H1 (cell line): ENCODE data around the gene TNIK. TPM values are rescaled to one million over a fixed set of nuclear protein-coding genes. Genes with fewer than 3 reads are reported as not detected.

Experiments used
- CTCF ChIA-PET: fragments of 300-600 bp; sonication (Branson Sonifier 250); formaldehyde crosslinking; loops from one replicate; lab custom pipeline; 2021; ENCODE audit not compliant: partially characterized antibody; lab: Charles Lee
- POLR2A ChIA-PET: fragments of 300-600 bp; sonication (Branson Sonifier 250); formaldehyde crosslinking; loops from one replicate; lab custom pipeline; 2021; ENCODE audit warnings: inconsistent platforms; ENCODE audit not compliant: partially characterized antibody; lab: Charles Lee
- DNase-seq, 2 experiments: peaks; one replicate each; pipeline versions ENCODE4 v3.0.0 to v3.0.0-alpha.2; 2010 to 2022; ENCODE audit warnings: low spot score in 2 of 2, low read depth in 1 of 2, mixed read lengths in 1 of 2
- FAIRE-seq: peaks from 2 replicates; lab custom pipeline; 2011; peaks lifted over from hg19 to GRCh38; lab: Jason Lieb, UNC
- H2AFZ ChIP-seq: 2 replicates; pipeline ENCODE4 v1.8.1; 2012; ENCODE audit warnings: low read length, inconsistent platforms
- H2AK5ac ChIP-seq: 2 replicates; pipeline ENCODE4 v1.6.1; 2013; ENCODE audit warnings: low read depth, low read length
- H2BK120ac ChIP-seq: replicated peaks from 2 replicates; pipeline ENCODE3; 2013; ENCODE audit warnings: low read depth, low read length, inconsistent platforms
- H2BK12ac ChIP-seq: 2 replicates; pipeline ENCODE4 v1.6.1; 2013; ENCODE audit warnings: low read depth, low read length
- H2BK15ac ChIP-seq: 2 replicates; pipeline ENCODE4 v1.6.1; 2013; ENCODE audit warnings: low read length
- H2BK20ac ChIP-seq: 2 replicates; pipeline ENCODE4 v1.6.1; 2013; ENCODE audit warnings: low read length
- H2BK5ac ChIP-seq: 2 replicates; pipeline ENCODE4 v1.6.1; 2013; ENCODE audit warnings: low read depth, low read length
- H3K14ac ChIP-seq: 2 replicates; pipeline ENCODE4 v1.6.1; 2013; ENCODE audit warnings: inconsistent platforms; ENCODE audit not compliant: insufficient read length
- H3K18ac ChIP-seq: 2 replicates; pipeline ENCODE4 v1.6.1; 2013; ENCODE audit warnings: low read length; ENCODE audit errors: extremely low read depth
- H3K23ac ChIP-seq: 2 replicates; pipeline ENCODE4 v1.6.1; 2013; ENCODE audit warnings: inconsistent platforms; ENCODE audit not compliant: insufficient read length
- H3K23me2 ChIP-seq: 2 replicates; pipeline ENCODE4 v1.6.1; 2013; ENCODE audit warnings: low read depth, low read length
- H3K27ac ChIP-seq: 2 replicates; pipeline ENCODE4 v1.6.1; 2011; ENCODE audit warnings: low read depth, low read length, inconsistent platforms
- H3K27me3 ChIP-seq, 4 experiments: replicated peaks in 1 of 4; 1 replicate in 1 of 4; 2 replicates in 3 of 4; pipeline versions ENCODE4 v1.6.1 to v1.8.1; 2011 to 2013; ENCODE audit warnings: low read length in 3 of 4, mild to moderate bottlenecking in 3 of 4, inconsistent platforms in 2 of 4, mixed read lengths in 2 of 4, moderate library complexity in 1 of 4; ENCODE audit not compliant: control insufficient read depth in 3 of 4, insufficient read depth in 3 of 4; ENCODE audit errors: extremely low read depth in 1 of 4
- H3K36me3 ChIP-seq, 4 experiments: 2 replicates each; pipeline versions ENCODE4 v1.6.1 to v1.8.1; 2011 to 2013; ENCODE audit warnings: mild to moderate bottlenecking in 4 of 4, low read length in 3 of 4, moderate library complexity in 2 of 4, control low read depth in 1 of 4, inconsistent platforms in 1 of 4; ENCODE audit not compliant: insufficient read depth in 4 of 4, control insufficient read depth in 2 of 4
- H3K4ac ChIP-seq: replicated peaks from 2 replicates; pipeline ENCODE3; 2013; ENCODE audit warnings: low read length, low read depth, mixed read lengths, inconsistent platforms; ENCODE audit not compliant: insufficient read length
- H3K4me1 ChIP-seq, 4 experiments: replicated peaks in 1 of 4; 1 replicate in 1 of 4; 2 replicates in 3 of 4; pipeline versions ENCODE4 v1.6.1 to v1.8.1; 2011 to 2013; ENCODE audit warnings: low read length in 3 of 4, inconsistent platforms in 2 of 4, mixed read lengths in 1 of 4; ENCODE audit not compliant: insufficient read depth in 4 of 4, control insufficient read depth in 3 of 4
- H3K4me2 ChIP-seq, 2 experiments: 2 replicates each; pipeline versions ENCODE4 v1.6.1 to v1.8.1; 2011 to 2013; ENCODE audit warnings: low read depth in 2 of 2, low read length in 2 of 2, control low read depth in 1 of 2, inconsistent platforms in 1 of 2, mild to moderate bottlenecking in 1 of 2; ENCODE audit not compliant: insufficient read depth in 1 of 2
- H3K4me3 ChIP-seq, 4 experiments: fragments of 200-600, 300-600 bp in 1 of 4; sonication (generic), shearing (Covaris generic), sonication (Bioruptor Twin) in 1 of 4; 2 replicates each; pipeline versions ENCODE4 v1.5.1 to v1.8.1; 2011 to 2016; ENCODE audit warnings: low read length in 4 of 4, low read depth in 3 of 4, control low read depth in 2 of 4, inconsistent platforms in 2 of 4, mild to moderate bottlenecking in 2 of 4, mixed read lengths in 1 of 4, moderate library complexity in 1 of 4; ENCODE audit not compliant: insufficient read depth in 2 of 4; ENCODE audit errors: extremely low read depth in 1 of 4
- H3K56ac ChIP-seq: replicated peaks from 2 replicates; pipeline ENCODE3; 2013; ENCODE audit warnings: low read depth, mild to moderate bottlenecking, mixed read lengths, low read length, inconsistent platforms; ENCODE audit not compliant: insufficient read length
- H3K79me1 ChIP-seq: 2 replicates; pipeline ENCODE4 v1.6.1; 2013; ENCODE audit warnings: low read depth, low read length, control low read depth
- H3K79me2 ChIP-seq, 2 experiments: 2 replicates each; pipeline versions ENCODE4 v1.6.1 to v1.8.1; 2012 to 2013; ENCODE audit warnings: low read length in 2 of 2, mild to moderate bottlenecking in 2 of 2, inconsistent platforms in 1 of 2; ENCODE audit not compliant: insufficient read depth in 2 of 2, control insufficient read depth in 1 of 2
- H3K9ac ChIP-seq, 4 experiments: replicated peaks in 1 of 4; 1 replicate in 1 of 4; 2 replicates in 3 of 4; pipeline versions ENCODE4 v1.6.1 to v1.8.1; 2011 to 2013; ENCODE audit warnings: low read depth in 3 of 4, low read length in 3 of 4, control low read depth in 2 of 4, mild to moderate bottlenecking in 2 of 4, moderate library complexity in 2 of 4, inconsistent platforms in 1 of 4; ENCODE audit errors: extremely low read depth in 1 of 4
- H3K9me3 ChIP-seq, 2 experiments: 2 replicates each; pipeline versions ENCODE4 v1.6.1 to v1.8.1; 2012 to 2013; ENCODE audit warnings: mild to moderate bottlenecking in 2 of 2, moderate library complexity in 2 of 2, control low read depth in 1 of 2, inconsistent platforms in 1 of 2, low read depth in 1 of 2, low read length in 1 of 2, mixed read lengths in 1 of 2; ENCODE audit not compliant: insufficient read depth in 2 of 2
- H4K20me1 ChIP-seq, 2 experiments: replicated peaks in 1 of 2; 2 replicates each; pipeline versions ENCODE3 to v1.8.1; 2011 to 2013; ENCODE audit warnings: inconsistent platforms in 2 of 2, low read length in 2 of 2, mild to moderate bottlenecking in 1 of 2; ENCODE audit not compliant: insufficient read depth in 2 of 2, control insufficient read depth in 1 of 2
- H4K5ac ChIP-seq: 2 replicates; pipeline ENCODE4 v1.6.1; 2013; ENCODE audit warnings: low read length, low read depth, mixed read lengths, inconsistent platforms; ENCODE audit not compliant: insufficient read length
- H4K8ac ChIP-seq: 2 replicates; pipeline ENCODE4 v1.8.0; 2013; ENCODE audit warnings: mild to moderate bottlenecking, moderate library complexity, low read length, inconsistent platforms; ENCODE audit not compliant: insufficient read depth; ENCODE audit errors: extremely low read depth
- H4K91ac ChIP-seq: replicated peaks from 2 replicates; pipeline ENCODE3; 2013; ENCODE audit warnings: low read length, mixed read lengths, inconsistent platforms; ENCODE audit not compliant: insufficient read length
- GTF2F1 ChIP-seq: IDR thresholded peaks from 2 replicates; pipeline ENCODE4 v1.6.1; 2012; ENCODE audit warnings: low read depth, low read length, improper control_type of control experiment, borderline replicate concordance
- KDM1A ChIP-seq: fragments of 200-600, 300-600 bp; sonication (generic); IDR thresholded peaks from 2 replicates; pipeline ENCODE4 v1.7.1; 2016; ENCODE audit warnings: mild to moderate bottlenecking, low read length, borderline replicate concordance
- KDM4A ChIP-seq: IDR thresholded peaks from one replicate; pipeline ENCODE4 v1.7.1; 2012; ENCODE audit warnings: low read depth, mild to moderate bottlenecking, moderate library complexity, low read length, inconsistent platforms; ENCODE audit not compliant: severe bottlenecking
- POLR2AphosphoS5 ChIP-seq: IDR thresholded peaks from 2 replicates; pipeline ENCODE4 v1.6.1; 2011; ENCODE audit warnings: low read depth, low read length
- RBBP5 ChIP-seq: IDR thresholded peaks from 2 replicates; pipeline ENCODE4 v1.7.1; 2012; ENCODE audit warnings: low read depth, mild to moderate bottlenecking, inconsistent platforms, low read length, moderate library complexity, borderline replicate concordance
- RFX5 ChIP-seq: IDR thresholded peaks from 2 replicates; pipeline ENCODE4 v1.6.1; 2011; ENCODE audit warnings: low read depth, low read length, improper control_type of control experiment, borderline replicate concordance
- SUZ12 ChIP-seq: fragments of 200-600 bp; sonication (generic); IDR thresholded peaks from 2 replicates; pipeline ENCODE4 v1.6.1; 2012; ENCODE audit warnings: mild to moderate bottlenecking, inconsistent platforms, low read length, moderate library complexity, mixed read lengths
- TBP ChIP-seq: IDR thresholded peaks from 2 replicates; pipeline ENCODE4 v1.6.1; 2011; ENCODE audit warnings: low read depth, low read length, improper control_type of control experiment
- USF2 ChIP-seq: IDR thresholded peaks from 2 replicates; pipeline ENCODE4 v1.6.1; 2011; ENCODE audit warnings: low read length, improper control_type of control experiment
- WGBS, 2 experiments: shearing (Covaris generic) in 1 of 2; methylation state at CpG; one replicate each; pipeline versions ENCODE4 v1.1.6 to v1.1.7; 2013 to 2015; ENCODE audit warnings: low lambda C conversion rate in 2 of 2, mixed read lengths in 2 of 2, inconsistent platforms in 1 of 2, low coverage in 1 of 2, missing lambda C conversion rate in 1 of 2; ENCODE audit not compliant: insufficient replicate concordance in 2 of 2, insufficient coverage in 1 of 2, insufficient read length in 1 of 2; ENCODE audit errors: extremely low coverage in 1 of 2, missing lambda C conversion rate in 1 of 2; 5-methylcytosine and 5-hydroxymethylcytosine counted together
- polyA plus RNA-seq, 7 experiments: library from polyadenylated mRNA; depleted of rRNA in 3 of 7; stranded (reverse) in 5 of 7; unstranded in 2 of 7; fragments of >200 nt in 5 of 7; fragments of 200-250 nt in 2 of 7; gene quantifications; 1 replicate in 5 of 7; 2 replicates in 1 of 7; 4 replicates in 1 of 7; pipeline versions ENCODE4 v1.2.1 to v1.2.3, GENCODE V29; 2011 to 2013; ENCODE audit warnings: missing spikeins in 2 of 7, mixed read lengths in 2 of 7
- total RNA-seq: library from RNA; stranded (reverse); fragmentation: NEBNext Ultra II Directional; extraction: Animal tissue kit (Norgen Biotek cat#: 25700); gene quantifications from 2 replicates; pipeline ENCODE4 v1.2.1, GENCODE V29; 2021

The TNIK gene
- total and polyA plus RNA-seq, 2 of the 8 experiments (the other 6 are each of a cell fraction or from before 2014, with no cell fraction given) = 7.4 to 42.0 TPM

DNA sequence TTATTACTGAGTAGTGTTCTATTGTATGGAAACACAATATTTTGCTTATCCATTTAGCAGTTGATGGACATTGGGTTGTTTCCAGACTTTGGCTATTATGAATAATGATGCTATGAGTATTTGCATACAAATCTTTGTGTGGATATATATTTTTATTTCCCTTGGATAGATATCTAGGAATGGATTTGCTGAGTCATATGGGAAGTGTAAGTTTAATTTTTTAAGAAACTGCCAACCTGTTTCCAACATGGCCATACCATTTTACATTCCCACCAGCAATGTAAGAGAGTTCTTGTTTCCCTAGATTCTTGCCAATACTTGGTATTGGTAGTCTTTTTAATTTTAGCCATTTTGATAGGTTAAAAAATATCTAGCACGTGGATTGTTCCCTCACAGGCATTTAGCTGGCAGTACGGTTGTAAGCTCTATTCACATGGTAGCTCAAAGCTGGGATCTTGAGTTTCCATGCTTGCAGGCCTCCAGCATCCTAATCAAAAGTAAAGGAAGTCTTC, 45.7 kb upstream of the TNIK start:
- 91% methylated on average over 2 of the region's 2 CpGs; no CpG with 5 or more reads in 1 of the 2 experiments for WGBS, 2 experiments
- no peak overlapping the region for H2BK120ac ChIP-seq

More for the DNA sequence above, 45.7 kb upstream of the TNIK start:
- Histone ChIP-seq H3K56ac (no peak overlapping the region), H4K91ac (no peak overlapping the region), H3K79me2 (no peaks in the 10 kb centered on the region), H2BK15ac (no peak overlapping the region), H2AK5ac (no peak overlapping the region), H2AFZ (no peak overlapping the region), H3K4me2 (no peak overlapping the region), H3K4me1 (no peaks in the 10 kb centered on the region), H4K8ac (no peak overlapping the region), H3K14ac (no peak overlapping the region), H4K5ac (no peak overlapping the region), H2BK5ac (no peak overlapping the region), H3K27ac (no peak overlapping the region), H3K36me3 (no peaks in the 10 kb centered on the region), H3K23me2 (no peaks in the 10 kb centered on the region), H2BK12ac (no peak overlapping the region), H3K79me1 (no peaks in the 10 kb centered on the region), H3K4ac (no peak overlapping the region), H4K20me1 (no peaks in the 10 kb centered on the region), H2BK20ac (no peak overlapping the region), H3K4me3 (no peak overlapping the region), H3K9ac (no peak overlapping the region), H3K23ac (no peak overlapping the region), H3K18ac (no peak overlapping the region), H3K27me3 (no peaks in the 10 kb centered on the region), H3K9me3 (no peaks in the 10 kb centered on the region)
- FAIRE-seq = no peak
- ChIA-PET POLR2A (no interaction called here), CTCF (interaction anchor here (0.7 kb wide), 1 partner anchor 1207 kb away, joined by 3 read pairs; no protein-coding TSS in a partner anchor)
- TF ChIP-seq POLR2AphosphoS5 (no peak), RBBP5 (no peak), SUZ12 (no peak), KDM4A (no peak), KDM1A (no peak), TBP (no peak), RFX5 (no peak), USF2 (no peak), GTF2F1 (no peak)
- DNase-seq = no peak
